Measurements from ENCODE around the gene PIGL.

- TF ChIP-seq POLR2A (IDR thresholded peaks at IDR 0.05), result no peak
- TF ChIP-seq, protein P1, sequence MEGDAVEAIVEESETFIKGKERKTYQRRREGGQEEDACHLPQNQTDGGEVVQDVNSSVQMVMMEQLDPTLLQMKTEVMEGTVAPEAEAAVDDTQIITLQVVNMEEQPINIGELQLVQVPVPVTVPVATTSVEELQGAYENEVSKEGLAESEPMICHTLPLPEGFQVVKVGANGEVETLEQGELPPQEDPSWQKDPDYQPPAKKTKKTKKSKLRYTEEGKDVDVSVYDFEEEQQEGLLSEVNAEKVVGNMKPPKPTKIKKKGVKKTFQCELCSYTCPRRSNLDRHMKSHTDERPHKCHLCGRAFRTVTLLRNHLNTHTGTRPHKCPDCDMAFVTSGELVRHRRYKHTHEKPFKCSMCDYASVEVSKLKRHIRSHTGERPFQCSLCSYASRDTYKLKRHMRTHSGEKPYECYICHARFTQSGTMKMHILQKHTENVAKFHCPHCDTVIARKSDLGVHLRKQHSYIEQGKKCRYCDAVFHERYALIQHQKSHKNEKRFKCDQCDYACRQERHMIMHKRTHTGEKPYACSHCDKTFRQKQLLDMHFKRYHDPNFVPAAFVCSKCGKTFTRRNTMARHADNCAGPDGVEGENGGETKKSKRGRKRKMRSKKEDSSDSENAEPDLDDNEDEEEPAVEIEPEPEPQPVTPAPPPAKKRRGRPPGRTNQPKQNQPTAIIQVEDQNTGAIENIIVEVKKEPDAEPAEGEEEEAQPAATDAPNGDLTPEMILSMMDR (IDR thresholded peaks at IDR 0.05 in 8 of 11, conservative IDR thresholded peaks at IDR 0.05 in 3 of 11), result no peak
- no peak for TF ChIP-seq POLR2AphosphoS5 (IDR thresholded peaks at IDR 0.05)
These were observed 34.0 kb downstream of the PIGL start for GRCh38 chr17:16251043-16251442.

All from spleen (tissue), 7 donors.